PC-9 (cell line): Measurements from ENCODE around the gene CNPPD1. TPM values are rescaled to one million over a fixed set of nuclear protein-coding genes. Genes with fewer than 3 reads are reported as not detected.

Experiments used
- BruUV-seq: library from RNA; stranded (reverse); fragments of 400-500 nt; replicated peaks from 2 replicates; lab custom pipeline; 2021; lab: Mats Ljungman, UMichigan
- CTCF ChIA-PET: fragments of 300-600 bp; sonication (Branson Sonifier 250); formaldehyde crosslinking; loops from one replicate; lab custom pipeline; 2022; ENCODE audit warnings: antibody characterized with exemption; lab: Charles Lee
- POLR2A ChIA-PET: fragments of 300-600 bp; sonication (Branson Sonifier 250); formaldehyde crosslinking; loops from one replicate; lab custom pipeline; 2022; ENCODE audit warnings: antibody characterized with exemption; ENCODE audit not compliant: unreplicated experiment; lab: Charles Lee
- DNase-seq, 2 experiments: peaks; one replicate each; pipeline versions ENCODE4 v3.0.0 to v3.0.0-alpha.2; 2015 to 2022; ENCODE audit warnings: mixed read lengths in 1 of 2
- H2AFZ ChIP-seq: fragments of 200-600 bp; sonication (generic); 2 replicates; pipeline ENCODE4 v1.8.1; 2017; ENCODE audit warnings: antibody characterized with exemption
- H3F3A ChIP-seq: fragments of 200-600 bp; sonication (generic); 2 replicates; pipeline ENCODE4 v1.8.1; 2017; ENCODE audit warnings: antibody characterized with exemption, mild to moderate bottlenecking, low read depth; ENCODE audit not compliant: insufficient read depth
- H3K27ac ChIP-seq: fragments of 200-600 bp; sonication (generic); 2 replicates; pipeline ENCODE4 v1.6.1; 2016; ENCODE audit warnings: mixed run types
- H3K27me3 ChIP-seq: fragments of 200-600 bp; sonication (generic); 2 replicates; pipeline ENCODE4 v1.6.1; 2016; ENCODE audit warnings: low read depth, mixed run types; ENCODE audit not compliant: insufficient read depth
- H3K36me3 ChIP-seq: fragments of 200-600 bp; sonication (generic); 2 replicates; pipeline ENCODE4 v1.6.1; 2016; ENCODE audit warnings: low read depth, mixed run types
- H3K4me1 ChIP-seq: fragments of 200-600 bp; sonication (generic); replicated peaks from 2 replicates; pipeline ENCODE4 v1.6.1; 2016; ENCODE audit warnings: mixed run types; ENCODE audit not compliant: insufficient read depth
- H3K4me2 ChIP-seq: fragments of 200-600 bp; sonication (generic); 2 replicates; pipeline ENCODE4 v1.6.1; 2017; ENCODE audit warnings: mixed run types
- H3K4me3 ChIP-seq: fragments of 200-600 bp; sonication (generic); 2 replicates; pipeline ENCODE4 v1.6.1; 2016; ENCODE audit warnings: mixed run types
- H3K79me2 ChIP-seq: fragments of 200-600 bp; sonication (generic); 2 replicates; pipeline ENCODE4 v1.6.1; 2017; ENCODE audit warnings: low read depth, mixed run types
- H3K9me2 ChIP-seq: fragments of 200-600 bp; sonication (generic); 2 replicates; pipeline ENCODE4 v1.8.1; 2017; ENCODE audit warnings: mild to moderate bottlenecking; ENCODE audit not compliant: insufficient read depth
- H3K9me3 ChIP-seq: fragments of 200-600 bp; sonication (generic); 2 replicates; pipeline ENCODE4 v1.8.1; 2016; ENCODE audit warnings: low read depth; ENCODE audit not compliant: insufficient read depth
- H4K20me1 ChIP-seq: fragments of 200-600 bp; sonication (generic); 2 replicates; pipeline ENCODE4 v1.8.1; 2017; ENCODE audit not compliant: insufficient read depth
- CTCF ChIP-seq: fragments of 200-600 bp; sonication (generic); conservative IDR thresholded peaks from 2 replicates; pipeline ENCODE4 v1.6.1; 2017; ENCODE audit warnings: mixed run types, antibody characterized with exemption, mild to moderate bottlenecking, moderate library complexity
- EZH2 ChIP-seq: fragments of 200-600 bp; sonication (generic); IDR thresholded peaks from 2 replicates; pipeline ENCODE4 v1.8.0; 2017; ENCODE audit warnings: antibody characterized with exemption, low read depth
- intact Hi-C: fragments of 100-400 bp; cut with micrococcal nuclease; formaldehyde crosslinking; loops from one replicate; pipeline ENCODE4 v1.10.0; 2022; ENCODE audit not compliant: unreplicated experiment
- total RNA-seq: library from RNA; stranded (reverse); gene quantifications from 2 replicates; pipeline ENCODE4 v1.2.3, GENCODE V29; 2021

Gene CNPPD1
- total RNA-seq, 1 experiment from 2014 or later, result 37.1 TPM

GRCh38 chr2:219142329-219142728 is 34.4 kb downstream of the CNPPD1 start:
- intact Hi-C loops, result no loop called here
- no peak overlapping the region for H3K27ac ChIP-seq
- peaks cover 11% of the 10 kb centered on the region for H3K4me1 ChIP-seq
- no peaks in the 10 kb centered on the region for H3K9me3 ChIP-seq
- H3K79me2 ChIP-seq, result no peaks in the 10 kb centered on the region
- POLR2A ChIA-PET, result interaction anchor here (0.6 kb wide), 2 partner anchors 34 to 108 kb away, joined by 3 read pairs; partner anchors contain the start of gene CNPPD1
- CTCF ChIA-PET, result interaction anchor here (0.5 to 0.8 kb wide), 3 partner anchors 23 to 165 kb away, joined by 3 to 6 read pairs (median 3); no protein-coding TSS in a partner anchor
- no peak overlapping the region for H3K4me3 ChIP-seq
- H3K27me3 ChIP-seq, result no peaks in the 10 kb centered on the region
- peaks cover 5% of the 10 kb centered on the region; the same call in 1 of the 2 replicates for H4K20me1 ChIP-seq
- H3F3A ChIP-seq, result peaks cover 5% of the 10 kb centered on the region; the same call in 1 of the 2 replicates
- DNase-seq, result peak; percentile 74 to 81
- H3K4me2 ChIP-seq, result no peak overlapping the region
- no peaks in the 10 kb centered on the region for H3K36me3 ChIP-seq
- BruUV-seq, result no TSS peak
- TF ChIP-seq EZH2 (no peak), CTCF (no peak)
- H2AFZ ChIP-seq, result no peak overlapping the region
- H3K9me2 ChIP-seq, result no peaks in the 10 kb centered on the region

GRCh38 chr2:219140722-219141121 is 36.0 kb downstream of the CNPPD1 start:
- Histone ChIP-seq H3K27ac (no peak overlapping the region), H3F3A (peaks cover 5% of the 10 kb centered on the region; the same call in 1 of the 2 replicates), H4K20me1 (peaks cover 5% of the 10 kb centered on the region; the same call in 1 of the 2 replicates), H3K79me2 (no peaks in the 10 kb centered on the region), H2AFZ (no peak overlapping the region), H3K4me2 (no peak overlapping the region), H3K27me3 (no peaks in the 10 kb centered on the region), H3K4me3 (no peak overlapping the region), H3K9me3 (no peaks in the 10 kb centered on the region), H3K4me1 (peaks cover 11% of the 10 kb centered on the region), H3K9me2 (no peaks in the 10 kb centered on the region), H3K36me3 (no peaks in the 10 kb centered on the region)
- DNase-seq, result no peak
- POLR2A ChIA-PET, result no interaction called here
- intact Hi-C loops, result no loop called here
- BruUV-seq, result no TSS peak
- CTCF ChIA-PET, result no interaction called here
- TF ChIP-seq CTCF (no peak), EZH2 (no peak)

GRCh38 chr2:219133976-219134375 is 42.7 kb downstream of the CNPPD1 start:
- ChIA-PET CTCF (no interaction called here), POLR2A (interaction anchor here (0.5 kb wide), 1 partner anchor 241 kb away, joined by 4 read pairs; no protein-coding TSS in a partner anchor)
- BruUV-seq, result no TSS peak

More at GRCh38 chr2:219133976-219134375, 42.7 kb downstream of the CNPPD1 start:
- H3K79me2 ChIP-seq, result no peaks in the 10 kb centered on the region
- H3K4me3 ChIP-seq, result no peak overlapping the region
- H3K36me3 ChIP-seq, result no peaks in the 10 kb centered on the region
- no peak for TF ChIP-seq EZH2
- no peak for TF ChIP-seq CTCF
- no peaks in the 10 kb centered on the region for H3K9me2 ChIP-seq
- no peak overlapping the region for H3K27ac ChIP-seq
- DNase-seq, result no peak
- H2AFZ ChIP-seq, result no peak overlapping the region
- no peak overlapping the region for H3K4me2 ChIP-seq
- H3K9me3 ChIP-seq, result no peaks in the 10 kb centered on the region
- H3F3A ChIP-seq, result no peaks in the 10 kb centered on the region
- intact Hi-C loops, result no loop called here
- H3K4me1 ChIP-seq, result no peaks in the 10 kb centered on the region
- H4K20me1 ChIP-seq, result no peaks in the 10 kb centered on the region
- H3K27me3 ChIP-seq, result no peaks in the 10 kb centered on the region
